ENCODE measurements around the gene TACC2.

DNA sequence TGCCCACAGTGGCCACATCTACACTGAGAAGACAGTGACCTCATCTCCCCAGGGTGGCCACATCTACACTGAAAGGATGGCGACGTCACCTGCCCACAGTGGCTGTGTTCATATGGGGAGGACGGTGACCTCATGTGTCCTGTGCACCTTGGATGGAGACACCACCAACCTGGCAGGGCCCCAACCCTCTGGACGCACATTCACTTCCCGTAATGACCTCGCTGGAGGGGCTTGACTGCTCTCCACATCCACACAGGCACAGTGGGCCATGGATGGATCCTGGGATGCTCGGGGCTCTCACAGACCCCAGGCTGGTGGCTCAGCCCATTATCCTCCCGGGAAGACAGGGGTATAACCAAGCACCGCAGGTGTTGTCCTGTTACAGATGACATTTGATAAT lies 212.4 kb downstream of the TACC2 start:
- TF ChIP-seq POLR2A (IDR thresholded peaks at IDR 0.05): no peak
- TF ChIP-seq, protein P1, sequence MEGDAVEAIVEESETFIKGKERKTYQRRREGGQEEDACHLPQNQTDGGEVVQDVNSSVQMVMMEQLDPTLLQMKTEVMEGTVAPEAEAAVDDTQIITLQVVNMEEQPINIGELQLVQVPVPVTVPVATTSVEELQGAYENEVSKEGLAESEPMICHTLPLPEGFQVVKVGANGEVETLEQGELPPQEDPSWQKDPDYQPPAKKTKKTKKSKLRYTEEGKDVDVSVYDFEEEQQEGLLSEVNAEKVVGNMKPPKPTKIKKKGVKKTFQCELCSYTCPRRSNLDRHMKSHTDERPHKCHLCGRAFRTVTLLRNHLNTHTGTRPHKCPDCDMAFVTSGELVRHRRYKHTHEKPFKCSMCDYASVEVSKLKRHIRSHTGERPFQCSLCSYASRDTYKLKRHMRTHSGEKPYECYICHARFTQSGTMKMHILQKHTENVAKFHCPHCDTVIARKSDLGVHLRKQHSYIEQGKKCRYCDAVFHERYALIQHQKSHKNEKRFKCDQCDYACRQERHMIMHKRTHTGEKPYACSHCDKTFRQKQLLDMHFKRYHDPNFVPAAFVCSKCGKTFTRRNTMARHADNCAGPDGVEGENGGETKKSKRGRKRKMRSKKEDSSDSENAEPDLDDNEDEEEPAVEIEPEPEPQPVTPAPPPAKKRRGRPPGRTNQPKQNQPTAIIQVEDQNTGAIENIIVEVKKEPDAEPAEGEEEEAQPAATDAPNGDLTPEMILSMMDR (IDR thresholded peaks at IDR 0.05): no peak

Measured in tibial nerve (tissue), 3 donors.